ENCODE results near the gene SORBS2. TPM values are rescaled to one million over a fixed set of nuclear protein-coding genes. Genes with fewer than 3 reads are reported as not detected.

The SORBS2 gene
- total RNA-seq, 1 experiment from 2014 or later: 9.7 TPM

- TF ChIP-seq CTCF (conservative IDR thresholded peaks at IDR 0.05): no peak; the same call in 2 of the 3 replicates
Measured at GRCh38 chr4:185651851-185652250, 160.1 kb downstream of the SORBS2 start.

More at GRCh38 chr4:185651851-185652250, 160.1 kb downstream of the SORBS2 start:
- H3K4me1 ChIP-seq (ENCODE audit: insufficient read depth, low read length): peaks cover 18% of the 10 kb centered on the region; the same call in 1 of the 2 replicates
- Mint-ChIP-seq H3K27me3 (ENCODE audit: low read depth) (no peaks in the 10 kb centered on the region), H3K27ac (peak overlapping the region; percentile 79 to 96 (median 91)), H3K4me1 (peaks cover 54 to 61% of the 10 kb centered on the region in 2 experiments), H3K9me3 (no peaks in the 10 kb centered on the region), H3K36me3 (ENCODE audit: insufficient read depth in 1 of 3, low read depth in 3 of 3) (peaks cover 3 to 30% (median 19%) of the 10 kb centered on the region in 3 experiments), H3K4me3 (no peak overlapping the region; a peak in 2 of 5 replicates)
- no peak overlapping the region for H3K14ac ChIP-seq (ENCODE audit: insufficient read depth, low read length)
- no peak overlapping the region for H3K18ac ChIP-seq (ENCODE audit: insufficient read length, low read depth, low read length)
- no peaks in the 10 kb centered on the region for H3K27me3 ChIP-seq (ENCODE audit: insufficient read depth, low read length)
- H2BK120ac ChIP-seq (ENCODE audit: low read depth, low read length, poor library complexity, severe bottlenecking): no peak overlapping the region
- no peak overlapping the region for H3K4ac ChIP-seq (ENCODE audit: low read depth, low read length)
- no CpG with 5 or more reads among the region's 7 CpGs for WGBS (ENCODE audit: extremely low coverage, insufficient read length, low lambda C conversion rate)
- H3K56ac ChIP-seq (ENCODE audit: insufficient read length, low read depth, low read length): no peak overlapping the region
- H4K5ac ChIP-seq (ENCODE audit: insufficient read length, low read depth, low read length): no peak overlapping the region
- H3T11ph ChIP-seq (ENCODE audit: low read length): no peak overlapping the region
- no peak overlapping the region for H2BK12ac ChIP-seq (ENCODE audit: insufficient read length, low read depth, low read length)
- no peaks in the 10 kb centered on the region for H3K79me1 ChIP-seq (ENCODE audit: insufficient read depth, low read depth, low read length, poor library complexity, severe bottlenecking)
- H4K91ac ChIP-seq (ENCODE audit: insufficient read length, low read depth, low read length): no peak overlapping the region
- no peak overlapping the region for H2AFZ ChIP-seq (ENCODE audit: low read length)
- no peaks in the 10 kb centered on the region for H3K9me3 ChIP-seq (ENCODE audit: control insufficient read depth, low read depth, low read length)
- no peak overlapping the region for H4K8ac ChIP-seq (replicated peaks; ENCODE audit: insufficient read length, low read depth, low read length)
- H3K4me2 ChIP-seq (ENCODE audit: insufficient read depth, insufficient read length, low read length): no peak overlapping the region
- no peak overlapping the region for H2BK5ac ChIP-seq (ENCODE audit: insufficient read length, low read length)
- H3K79me2 ChIP-seq (ENCODE audit: insufficient read depth, low read length): no peaks in the 10 kb centered on the region
- no peak overlapping the region for H2BK15ac ChIP-seq (ENCODE audit: low read depth, low read length)
- no peak overlapping the region for H3K23ac ChIP-seq (ENCODE audit: insufficient read length, low read depth, low read length)
- no peak overlapping the region for H3K9ac ChIP-seq (ENCODE audit: extremely low read depth, insufficient read length, low read length)
- H3K27ac ChIP-seq (ENCODE audit: insufficient read length, low read depth, low read length): peak overlapping the region; percentile 29
- H2AK5ac ChIP-seq (ENCODE audit: insufficient read length, low read length): no peak overlapping the region
- no peaks in the 10 kb centered on the region for H3K23me2 ChIP-seq (ENCODE audit: insufficient read length, low read depth, low read length, poor library complexity, severe bottlenecking)
- DNase-seq: no peak
- no peaks in the 10 kb centered on the region for H4K20me1 ChIP-seq (ENCODE audit: control insufficient read depth, insufficient read depth, insufficient read length)
- H2BK20ac ChIP-seq (ENCODE audit: low read depth, low read length, poor library complexity, severe bottlenecking): no peak overlapping the region
